GM10248 (cell line): Measurements from ENCODE around the gene JOSD1.

Experiments used
- CTCF ChIA-PET: fragments of 300-600 bp; sonication (Branson Sonifier 250); formaldehyde crosslinking; extraction: SDS; loops from one replicate; lab custom pipeline; 2021; ENCODE audit warnings: antibody characterized with exemption; lab: Yijun Ruan, JAX
- POLR2A ChIA-PET: fragments of 350-650 bp; sonication (Branson Sonifier 250); formaldehyde crosslinking; extraction: SDS; loops from one replicate; lab custom pipeline; 2020; ENCODE audit warnings: antibody characterized with exemption; lab: Yijun Ruan, JAX
- DNase-seq: peaks from one replicate; pipeline ENCODE4 v3.0.0; 2012; ENCODE audit errors: extremely low spot score
- CTCF ChIP-seq: IDR thresholded peaks from 2 replicates; pipeline ENCODE4 v1.5.1; 2012; ENCODE audit warnings: mild to moderate bottlenecking, low read depth; ENCODE audit errors: extremely low read depth, missing control alignments, control extremely low read depth

The JOSD1 gene

DNA sequence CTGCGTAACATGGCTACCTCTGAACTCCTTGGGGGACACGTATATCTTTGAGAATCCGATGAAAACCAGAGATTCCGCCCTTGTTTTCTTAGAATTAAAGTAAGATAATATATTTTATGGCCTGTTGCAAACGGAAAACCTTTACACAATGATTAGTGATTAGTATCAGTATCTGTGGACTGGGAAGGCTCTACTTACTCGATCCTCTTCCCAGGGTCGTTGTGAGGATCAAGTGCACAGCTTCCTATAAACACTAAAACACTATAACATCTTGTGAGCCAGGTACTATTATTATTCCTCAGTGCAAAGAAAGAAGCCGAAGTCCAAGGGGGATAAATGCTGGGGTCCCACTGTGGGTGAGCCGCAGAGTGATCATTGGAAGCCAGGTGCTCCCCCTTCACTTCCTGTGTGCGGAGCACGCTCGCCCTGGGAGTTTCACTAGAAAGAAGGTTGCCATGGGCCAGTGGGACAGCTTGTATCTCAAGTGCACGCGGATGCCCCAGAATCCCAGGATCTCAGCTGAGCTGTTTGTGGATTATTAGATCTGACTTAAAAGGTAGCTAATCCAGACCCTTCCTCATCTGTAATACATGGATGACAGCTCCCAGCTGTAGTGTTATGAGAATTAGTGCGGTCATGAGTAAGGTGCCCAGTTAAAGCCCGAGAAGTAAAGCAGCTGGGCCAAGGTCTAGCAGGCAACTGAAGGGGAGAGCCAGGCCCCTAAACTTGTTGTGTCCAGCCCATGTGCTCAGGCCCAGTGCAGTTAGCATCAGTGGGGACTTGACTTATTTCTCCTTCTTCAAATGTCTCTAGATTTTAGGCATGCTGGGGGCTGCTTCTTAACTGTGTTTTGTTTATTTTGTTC lies 43.5 kb downstream of the JOSD1 start:
- no peak for TF ChIP-seq CTCF
- DNase-seq, result peak; percentile 53
- CTCF ChIA-PET, result interaction anchor here (1.2 to 2.6 kb wide), 4 partner anchors 13 to 26 kb away, joined by 3 to 6 read pairs (median 4); partner anchors contain the start of gene TOMM22
- POLR2A ChIA-PET, result no interaction called here

DNA sequence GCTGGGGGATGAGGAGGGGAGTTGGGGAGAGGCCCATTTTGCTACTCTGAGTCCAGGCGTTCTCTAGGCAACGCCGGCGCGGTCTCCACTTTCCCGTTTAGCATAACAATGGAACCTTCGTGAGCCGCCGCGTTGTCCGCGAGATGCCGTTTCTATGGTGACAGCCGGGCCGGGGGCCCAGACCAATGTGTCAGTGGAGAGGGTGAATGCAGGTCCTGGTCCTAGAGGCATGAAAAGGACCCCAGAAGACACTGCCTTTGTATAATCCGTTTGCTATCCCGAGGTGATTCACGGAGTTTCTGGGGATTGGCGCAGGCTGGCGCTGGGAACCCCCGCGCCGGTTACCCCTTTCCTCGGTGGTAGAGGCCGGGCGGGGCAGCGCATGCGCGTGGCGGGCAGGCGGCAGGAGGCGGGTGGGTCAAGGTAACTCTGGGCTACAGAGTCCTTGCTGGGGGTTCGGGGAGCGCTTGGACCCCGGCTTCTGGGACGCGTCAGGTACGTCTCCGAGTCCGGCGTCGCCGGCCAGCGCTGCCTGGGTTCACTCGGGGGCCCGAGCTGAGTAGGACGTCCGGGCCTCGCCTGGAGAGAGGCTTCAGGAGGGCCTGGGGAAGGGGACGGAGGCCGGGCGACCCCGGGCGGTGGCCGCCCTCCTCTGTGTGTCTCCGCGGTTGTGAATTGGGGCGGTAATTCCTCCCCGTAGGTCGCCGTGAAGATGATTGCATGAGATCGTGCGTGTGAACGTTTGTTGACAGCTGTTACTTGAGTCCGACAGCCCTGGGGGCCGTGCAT lies 44.3 kb downstream of the JOSD1 start, which contains the start of the genes CBY1 and FAM227A:
TSS of gene CBY1 (plus strand) at position 383 of the 789 bp plus-strand sequence. CDS start 11,417 bp downstream, outside the sequence.
TSS of gene FAM227A (minus strand) at position 137 of the 789 bp plus-strand sequence. CDS start 6,224 bp downstream, outside the sequence.
- no peak for TF ChIP-seq CTCF
- DNase-seq, result peak; percentile 98
- ChIA-PET POLR2A (no interaction called here), CTCF (interaction anchor here (1.3 to 2.6 kb wide), 2 partner anchors 25 to 27 kb away, joined by 4 to 6 read pairs; partner anchors contain the start of gene TOMM22)

GRCh38 chr22:38655519-38656255 lies 45.1 kb downstream of the JOSD1 start:
- TF ChIP-seq CTCF, result no peak
- ChIA-PET CTCF (no interaction called here), POLR2A (no interaction called here)
- no peak for DNase-seq

DNA sequence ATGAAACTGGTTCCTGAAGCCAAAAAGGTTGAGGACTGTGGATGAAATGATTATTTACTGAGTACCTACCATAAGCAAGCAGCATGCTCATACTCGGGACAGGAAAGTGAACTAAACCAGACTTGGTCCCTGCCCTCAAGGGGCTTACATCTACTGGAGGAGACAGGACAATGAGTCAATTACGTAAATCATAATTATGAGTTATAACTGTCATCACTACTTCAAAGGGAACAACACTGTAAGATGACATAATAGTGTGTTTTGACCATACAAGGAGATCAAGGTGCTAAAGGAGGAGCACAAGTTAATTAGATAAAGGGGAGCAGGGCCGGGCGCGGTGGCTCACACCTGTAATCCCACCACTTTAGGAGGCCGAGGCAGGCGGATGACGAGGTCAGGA lies 47.0 kb downstream of the JOSD1 start:
- no peak for DNase-seq
- POLR2A ChIA-PET, result no interaction called here
- CTCF ChIA-PET, result interaction anchor here (1.0 to 1.2 kb wide), 2 partner anchors 28 to 606 kb away, joined by 3 read pairs; partner anchors contain the start of gene TOMM22
- no peak for TF ChIP-seq CTCF

DNA sequence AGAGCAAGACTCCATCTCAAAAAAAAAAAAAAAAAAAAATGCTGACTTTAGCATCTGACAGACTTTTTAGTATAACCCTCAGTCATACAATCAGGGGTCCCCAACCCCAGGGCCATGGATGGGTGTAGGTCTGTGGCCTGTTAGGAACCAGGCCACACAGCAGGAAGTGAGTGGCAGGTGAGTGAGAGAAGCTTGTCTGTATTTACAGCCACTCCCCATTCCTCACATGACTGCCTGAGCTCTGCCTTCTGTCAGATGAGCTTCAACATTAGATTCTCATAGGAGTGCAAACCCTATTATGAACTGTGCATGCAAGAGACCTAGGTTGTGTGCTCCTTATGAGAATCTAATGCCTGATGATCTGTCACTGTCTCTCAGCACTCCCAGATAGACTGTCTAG lies 47.9 kb downstream of the JOSD1 start:
- no peak for TF ChIP-seq CTCF
- CTCF ChIA-PET, result interaction anchor here (1.2 kb wide), 1 partner anchor 29 kb away, joined by 3 read pairs; the partner anchor contains the start of gene TOMM22
- DNase-seq, result no peak
- POLR2A ChIA-PET, result no interaction called here
